Spleen (tissue), 7 donors: ENCODE results near the gene EVA1A.

Experiments
- CTCF ChIP-seq, 11 experiments: fragments of 200-600 bp in 7 of 11; fragments of 450-650 bp in 4 of 11; sonication (generic) in 4 of 11; IDR thresholded peaks in 8 of 11; conservative IDR thresholded peaks in 3 of 11; 1 replicate in 7 of 11; 2 replicates in 4 of 11; pipeline versions ENCODE4 v1.4.0 to v1.8.0; 2016 to 2021; ENCODE audit warnings: antibody characterized with exemption in 11 of 11, inconsistent platforms in 4 of 11, mild to moderate bottlenecking in 1 of 11
- POLR2A ChIP-seq, 3 donors: fragments of 450-650 bp; IDR thresholded peaks; one replicate each; pipeline ENCODE4 v1.5.1; 2017; ENCODE audit warnings: antibody characterized with exemption in 3 of 3, mild to moderate bottlenecking in 1 of 3
- POLR2AphosphoS5 ChIP-seq, 3 donors: sonication (generic); formaldehyde crosslinking; IDR thresholded peaks; one replicate each; pipeline ENCODE4 v1.5.1; 2017; ENCODE audit warnings: antibody characterized with exemption in 3 of 3
- donor health status: DM: no; HTN: no; CAD: no; lungs with moderate emphysema.
- donor health status: DM: no; HTN: no; CAD: no.
- donor health status: DM: no; HTN: no; CAD: no.

- TF ChIP-seq POLR2A (IDR thresholded peaks at IDR 0.05) (no peak), CTCF (IDR thresholded peaks at IDR 0.05 in 8 of 11, conservative IDR thresholded peaks at IDR 0.05 in 3 of 11) (no peak), POLR2AphosphoS5 (IDR thresholded peaks at IDR 0.05) (no peak)
These were observed 100.1 kb downstream of the EVA1A start for GRCh38 chr2:75460630-75461029.
